A673 (cell line): Measurements from ENCODE around the gene BMF.

ENCODE experiments used
- EZH2 ChIP-seq: fragments of 200-600 bp; sonication (generic); IDR thresholded peaks from 2 replicates; pipeline ENCODE4 v1.6.1; 2017; ENCODE audit warnings: borderline replicate concordance, low read depth, mild to moderate bottlenecking, mixed read lengths, antibody characterized with exemption, low read length; ENCODE audit not compliant: poor library complexity, severe bottlenecking
- TF ChIP-seq, protein P1 (sequence below): fragments of 300-800, 200-600 bp; sonication (generic); conservative IDR thresholded peaks from 2 replicates; pipeline ENCODE4 v1.5.1; 2017; ENCODE audit warnings: low read depth, mild to moderate bottlenecking, antibody characterized with exemption, low read length, moderate library complexity, mixed read lengths

DNA sequence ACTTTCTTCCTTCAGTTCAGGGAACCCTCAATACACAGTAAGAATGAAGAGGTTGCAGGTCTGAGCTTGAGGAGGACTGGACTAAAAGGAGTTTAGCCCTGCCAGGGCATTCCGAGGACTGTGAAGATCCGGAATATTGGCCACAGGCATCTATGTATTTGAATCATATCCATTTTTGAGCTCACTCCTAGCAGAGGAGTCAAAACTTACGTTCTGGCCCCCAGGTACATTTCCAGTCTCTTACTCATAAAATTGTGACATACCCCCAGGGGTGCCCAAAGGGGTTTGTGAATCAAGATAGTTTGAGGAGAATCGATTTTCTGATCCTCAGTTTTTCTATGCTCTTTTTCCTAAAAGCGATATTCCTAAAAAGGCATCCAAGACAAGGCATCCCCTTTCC is 42.1 kb downstream of the BMF start:
- TF ChIP-seq, protein P1, sequence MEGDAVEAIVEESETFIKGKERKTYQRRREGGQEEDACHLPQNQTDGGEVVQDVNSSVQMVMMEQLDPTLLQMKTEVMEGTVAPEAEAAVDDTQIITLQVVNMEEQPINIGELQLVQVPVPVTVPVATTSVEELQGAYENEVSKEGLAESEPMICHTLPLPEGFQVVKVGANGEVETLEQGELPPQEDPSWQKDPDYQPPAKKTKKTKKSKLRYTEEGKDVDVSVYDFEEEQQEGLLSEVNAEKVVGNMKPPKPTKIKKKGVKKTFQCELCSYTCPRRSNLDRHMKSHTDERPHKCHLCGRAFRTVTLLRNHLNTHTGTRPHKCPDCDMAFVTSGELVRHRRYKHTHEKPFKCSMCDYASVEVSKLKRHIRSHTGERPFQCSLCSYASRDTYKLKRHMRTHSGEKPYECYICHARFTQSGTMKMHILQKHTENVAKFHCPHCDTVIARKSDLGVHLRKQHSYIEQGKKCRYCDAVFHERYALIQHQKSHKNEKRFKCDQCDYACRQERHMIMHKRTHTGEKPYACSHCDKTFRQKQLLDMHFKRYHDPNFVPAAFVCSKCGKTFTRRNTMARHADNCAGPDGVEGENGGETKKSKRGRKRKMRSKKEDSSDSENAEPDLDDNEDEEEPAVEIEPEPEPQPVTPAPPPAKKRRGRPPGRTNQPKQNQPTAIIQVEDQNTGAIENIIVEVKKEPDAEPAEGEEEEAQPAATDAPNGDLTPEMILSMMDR = no peak
- no peak for TF ChIP-seq EZH2
